Duodenal mucosa (tissue), 2 donors: ENCODE results near the gene MALL.
"Not testable (repeated sequence)": the region's sequence is repeated elsewhere in the genome, so short reads cannot be mapped to it uniquely, and the experiment has no call there.

Experiments
- H3K27ac ChIP-seq: one replicate; pipeline ENCODE4 v1.7.0; 2013; ENCODE audit warnings: low read depth, low read length
- H3K27me3 ChIP-seq, 2 donors: one replicate each; pipeline ENCODE4 v1.7.0; 2013; ENCODE audit warnings: low read length in 2 of 2, control low read depth in 1 of 2; ENCODE audit not compliant: insufficient read depth in 2 of 2, control insufficient read depth in 1 of 2
- H3K36me3 ChIP-seq, 2 donors: one replicate each; pipeline ENCODE4 v1.7.0; 2013; ENCODE audit warnings: low read length in 2 of 2, control low read depth in 1 of 2; ENCODE audit not compliant: insufficient read depth in 2 of 2, control insufficient read depth in 1 of 2
- H3K4me1 ChIP-seq, 2 donors: one replicate each; pipeline ENCODE4 v1.7.0; 2013; ENCODE audit warnings: low read length in 2 of 2, control low read depth in 1 of 2; ENCODE audit not compliant: insufficient read depth in 2 of 2, control insufficient read depth in 1 of 2
- H3K4me3 ChIP-seq, 2 donors: one replicate each; pipeline ENCODE4 v1.7.0; 2013; ENCODE audit warnings: low read length in 2 of 2, low read depth in 1 of 2
- H3K9ac ChIP-seq, 2 donors: one replicate each; pipeline ENCODE4 v1.7.0; 2013; ENCODE audit warnings: low read length in 2 of 2, low read depth in 1 of 2
- H3K9me3 ChIP-seq, 2 donors: one replicate each; pipeline ENCODE4 v1.7.0; 2013; ENCODE audit warnings: low read length in 2 of 2, control low read depth in 1 of 2; ENCODE audit not compliant: control insufficient read depth in 1 of 2

Gene MALL

GRCh38 chr2:110097506-110098220, 18.0 kb downstream of the MALL start:
- Histone ChIP-seq H3K27ac (no peak overlapping the region), H3K9me3 (no peaks in the 10 kb centered on the region), H3K36me3 (peaks cover 4 to 11% of the 10 kb centered on the region in 2 donors), H3K9ac (no peak overlapping the region), H3K4me3 (no peak overlapping the region), H3K4me1 (peaks cover 19 to 24% of the 10 kb centered on the region in 2 donors), H3K27me3 (no peaks in the 10 kb centered on the region)

- Histone ChIP-seq H3K9me3 (no peaks in the 10 kb centered on the region), H3K4me3 (no peak overlapping the region), H3K36me3 (peaks cover 4 to 11% of the 10 kb centered on the region in 2 donors), H3K4me1 (peaks cover 4 to 10% of the 10 kb centered on the region in 2 donors), H3K9ac (no peak overlapping the region), H3K27me3 (no peaks in the 10 kb centered on the region), H3K27ac (no peak overlapping the region)
Measured at GRCh38 chr2:110095994-110096633, 19.5 kb downstream of the MALL start.

- H3K27ac ChIP-seq, H3K4me1 ChIP-seq, H3K9me3 ChIP-seq, H3K27me3 ChIP-seq, H3K9ac ChIP-seq, H3K4me3 ChIP-seq: not testable (repeated sequence)
- peaks cover 4 to 11% of the 10 kb centered on the region in 2 donors for H3K36me3 ChIP-seq
Measured at GRCh38 chr2:110094884-110095534, 20.6 kb downstream of the MALL start.

DNA sequence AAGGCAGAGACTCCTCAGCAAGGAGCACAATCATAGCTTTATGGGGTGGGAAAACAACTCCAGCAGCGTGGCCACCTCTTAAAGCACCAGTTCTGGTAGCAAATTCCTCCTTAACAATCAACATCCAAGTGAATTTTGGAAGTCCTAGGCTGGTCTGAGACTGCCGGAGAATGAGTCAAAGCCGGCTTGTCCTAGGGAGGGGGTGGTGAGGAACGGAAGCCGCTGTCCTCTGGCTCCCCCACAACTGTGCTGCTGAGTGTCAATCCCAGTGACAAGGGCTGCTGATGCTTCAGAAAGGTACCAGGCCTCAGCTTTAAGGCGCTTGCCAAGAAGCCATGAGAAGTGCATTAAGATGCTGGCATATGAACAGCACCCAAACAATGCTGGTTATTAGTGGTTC, 21.7 kb downstream of the MALL start:
- not testable (repeated sequence) for H3K4me1 ChIP-seq, H3K4me3 ChIP-seq, H3K27me3 ChIP-seq, H3K9me3 ChIP-seq, H3K36me3 ChIP-seq, H3K27ac ChIP-seq, H3K9ac ChIP-seq

GRCh38 chr2:110090164-110090563, 25.5 kb downstream of the MALL start:
- H3K36me3 ChIP-seq, H3K4me3 ChIP-seq, H3K27ac ChIP-seq, H3K4me1 ChIP-seq, H3K9ac ChIP-seq, H3K9me3 ChIP-seq, H3K27me3 ChIP-seq: not testable (repeated sequence)

- not testable (repeated sequence) for H3K27me3 ChIP-seq
Measured at GRCh38 chr2:110083757-110084156, 31.9 kb downstream of the MALL start.

DNA sequence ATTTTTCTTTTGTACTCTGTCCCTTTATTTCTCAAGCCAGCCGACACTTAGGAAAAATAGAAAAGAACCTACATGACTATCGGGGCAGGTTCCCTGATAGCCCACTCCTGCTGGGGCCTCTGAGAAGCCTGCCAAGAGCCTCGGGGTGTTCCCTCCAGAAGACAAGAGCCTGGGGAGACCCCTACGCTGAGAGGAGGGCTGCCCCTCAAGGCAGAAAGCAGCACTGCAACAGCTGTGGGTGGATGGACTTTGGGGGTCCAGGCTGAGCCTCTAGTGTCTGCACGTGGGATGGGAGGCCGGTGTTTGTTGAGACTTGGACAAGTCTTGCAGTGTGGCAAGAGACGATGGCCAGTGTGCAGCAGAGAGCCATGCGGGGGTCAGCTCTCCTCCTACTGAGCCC, 32.5 kb downstream of the MALL start:
- not testable (repeated sequence) for H3K27ac ChIP-seq, H3K4me1 ChIP-seq, H3K4me3 ChIP-seq, H3K9ac ChIP-seq, H3K36me3 ChIP-seq, H3K9me3 ChIP-seq, H3K27me3 ChIP-seq

More at GRCh38 chr2:110083757-110084156, 31.9 kb downstream of the MALL start:
- H3K4me3 ChIP-seq, H3K36me3 ChIP-seq, H3K9ac ChIP-seq, H3K9me3 ChIP-seq, H3K27ac ChIP-seq, H3K4me1 ChIP-seq: not testable (repeated sequence)

- not testable (repeated sequence) for H3K36me3 ChIP-seq, H3K9ac ChIP-seq
Measured at GRCh38 chr2:110078104-110078503, 37.5 kb downstream of the MALL start.

DNA sequence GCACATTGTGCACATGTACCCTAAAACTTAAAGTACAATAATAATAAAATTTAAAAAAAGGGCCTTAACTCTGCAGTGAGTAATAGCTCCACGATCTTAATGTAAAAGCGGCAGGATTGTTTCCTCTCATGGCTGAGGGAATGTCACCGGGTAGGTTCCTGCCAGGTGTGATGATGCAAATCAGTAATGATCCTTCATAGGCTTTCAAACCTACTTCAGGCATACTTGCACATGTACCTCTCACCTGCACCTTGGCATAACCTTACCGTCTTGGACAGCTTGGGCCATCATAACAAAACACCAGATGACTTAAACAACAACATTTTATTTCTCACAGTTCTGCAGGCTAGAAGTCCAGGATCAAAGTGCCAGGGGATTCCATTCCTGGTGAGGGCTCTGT, 39.7 kb downstream of the MALL start:
- H3K4me1 ChIP-seq, H3K27ac ChIP-seq, H3K27me3 ChIP-seq, H3K4me3 ChIP-seq, H3K9ac ChIP-seq, H3K36me3 ChIP-seq, H3K9me3 ChIP-seq: not testable (repeated sequence)

More at GRCh38 chr2:110078104-110078503, 37.5 kb downstream of the MALL start:
- not testable (repeated sequence) for H3K27me3 ChIP-seq, H3K4me3 ChIP-seq, H3K9me3 ChIP-seq, H3K4me1 ChIP-seq, H3K27ac ChIP-seq

GRCh38 chr2:110069869-110070268, 45.8 kb downstream of the MALL start:
- H3K4me3 ChIP-seq, H3K9ac ChIP-seq, H3K36me3 ChIP-seq, H3K27ac ChIP-seq, H3K9me3 ChIP-seq, H3K4me1 ChIP-seq, H3K27me3 ChIP-seq: not testable (repeated sequence)
